ENCODE measurements around the gene DNAJA2.

Gene DNAJA2

GRCh38 chr16:46906360-46907060 is 67.0 kb downstream of the DNAJA2 start:
- DNase-seq (ENCODE audit: extremely low read depth in 1 of 2, low read depth in 1 of 2) = no peak
